HFFc6 (cell line): ENCODE data around the gene AFP. TPM values are rescaled to one million over a fixed set of nuclear protein-coding genes. Genes with fewer than 3 reads are reported as not detected.
"Not testable (repeated sequence)": the region's sequence is repeated elsewhere in the genome, so short reads cannot be mapped to it uniquely, and the experiment has no call there.

Source experiments
- DNase-seq: peaks from one replicate; pipeline ENCODE4 v3.0.0-alpha.2; 2018
- H3K27ac Mint-ChIP-seq: 2 replicates; pipeline ENCODE4 v1.8.0; 2020; ENCODE audit warnings: mild to moderate bottlenecking, mixed read lengths
- H3K27me3 Mint-ChIP-seq: 2 replicates; pipeline ENCODE4 v1.8.0; 2021; ENCODE audit warnings: mild to moderate bottlenecking, moderate library complexity, mixed read lengths; ENCODE audit not compliant: insufficient read depth
- H3K36me3 Mint-ChIP-seq: 2 replicates; pipeline ENCODE4 v1.8.0; 2021; ENCODE audit warnings: low read depth, mixed read lengths
- H3K4me1 Mint-ChIP-seq: 2 replicates; pipeline ENCODE4 v1.8.0; 2020; ENCODE audit warnings: low read depth, mixed read lengths
- H3K4me3 Mint-ChIP-seq: 2 replicates; pipeline ENCODE4 v1.8.0; 2020; ENCODE audit warnings: mild to moderate bottlenecking, moderate library complexity, mixed read lengths
- H3K9me3 Mint-ChIP-seq: 2 replicates; pipeline ENCODE4 v1.8.0; 2020; ENCODE audit warnings: mild to moderate bottlenecking, mixed read lengths
- long read RNA-seq: library from polyadenylated mRNA; unstranded; transcript quantifications from one replicate; pipeline ENCODE4 v2.0.0, GENCODE V29; 2019
- total RNA-seq, 6 experiments: library from RNA; stranded (reverse); fragmentation: NEBNext Ultra II Directional; extraction: Animal tissue kit (Norgen Biotek cat#: 25700); gene quantifications; 2 replicates in 1 of 6; 3 replicates in 5 of 6; pipeline ENCODE4 v1.2.3, GENCODE V29; 2021
- TF ChIP-seq, protein P1 (sequence below): fragments of 200-600 bp; sonication (generic); IDR thresholded peaks from 2 replicates; pipeline ENCODE4 v1.5.0; 2021; ENCODE audit warnings: antibody characterized with exemption, mild to moderate bottlenecking

Gene AFP
- total RNA-seq = 1 to 10 TPM; 1.6 to 2.9 (median 2.5) TPM
- long read RNA-seq = 0 reads

DNA sequence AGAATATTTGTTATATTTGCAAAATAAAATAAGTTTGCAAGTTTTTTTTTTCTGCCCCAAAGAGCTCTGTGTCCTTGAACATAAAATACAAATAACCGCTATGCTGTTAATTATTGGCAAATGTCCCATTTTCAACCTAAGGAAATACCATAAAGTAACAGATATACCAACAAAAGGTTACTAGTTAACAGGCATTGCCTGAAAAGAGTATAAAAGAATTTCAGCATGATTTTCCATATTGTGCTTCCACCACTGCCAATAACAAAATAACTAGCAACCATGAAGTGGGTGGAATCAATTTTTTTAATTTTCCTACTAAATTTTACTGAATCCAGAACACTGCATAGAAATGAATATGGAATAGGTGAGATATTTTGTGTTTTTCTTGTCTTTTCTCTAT lies at the start of gene AFP:
Gene AFP, plus strand, starts transcription at position 238 of the 400 bp plus-strand sequence. Its CDS starts 42 bp downstream, at position 280.
- H3K27ac Mint-ChIP-seq = no peak within 1 kb of the TSS
- H3K4me1 Mint-ChIP-seq = no peaks in the 10 kb centered on the region
- H3K36me3 Mint-ChIP-seq = no peaks in the 10 kb centered on the region
- DNase-seq = no peak
- H3K9me3 Mint-ChIP-seq = no peaks in the 10 kb centered on the region
- H3K4me3 Mint-ChIP-seq = no peak within 1 kb of the TSS
- TF ChIP-seq, protein P1, sequence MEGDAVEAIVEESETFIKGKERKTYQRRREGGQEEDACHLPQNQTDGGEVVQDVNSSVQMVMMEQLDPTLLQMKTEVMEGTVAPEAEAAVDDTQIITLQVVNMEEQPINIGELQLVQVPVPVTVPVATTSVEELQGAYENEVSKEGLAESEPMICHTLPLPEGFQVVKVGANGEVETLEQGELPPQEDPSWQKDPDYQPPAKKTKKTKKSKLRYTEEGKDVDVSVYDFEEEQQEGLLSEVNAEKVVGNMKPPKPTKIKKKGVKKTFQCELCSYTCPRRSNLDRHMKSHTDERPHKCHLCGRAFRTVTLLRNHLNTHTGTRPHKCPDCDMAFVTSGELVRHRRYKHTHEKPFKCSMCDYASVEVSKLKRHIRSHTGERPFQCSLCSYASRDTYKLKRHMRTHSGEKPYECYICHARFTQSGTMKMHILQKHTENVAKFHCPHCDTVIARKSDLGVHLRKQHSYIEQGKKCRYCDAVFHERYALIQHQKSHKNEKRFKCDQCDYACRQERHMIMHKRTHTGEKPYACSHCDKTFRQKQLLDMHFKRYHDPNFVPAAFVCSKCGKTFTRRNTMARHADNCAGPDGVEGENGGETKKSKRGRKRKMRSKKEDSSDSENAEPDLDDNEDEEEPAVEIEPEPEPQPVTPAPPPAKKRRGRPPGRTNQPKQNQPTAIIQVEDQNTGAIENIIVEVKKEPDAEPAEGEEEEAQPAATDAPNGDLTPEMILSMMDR = no peak
- peaks cover 4% of the 10 kb centered on the region; the same call in 1 of the 2 replicates for H3K27me3 Mint-ChIP-seq

DNA sequence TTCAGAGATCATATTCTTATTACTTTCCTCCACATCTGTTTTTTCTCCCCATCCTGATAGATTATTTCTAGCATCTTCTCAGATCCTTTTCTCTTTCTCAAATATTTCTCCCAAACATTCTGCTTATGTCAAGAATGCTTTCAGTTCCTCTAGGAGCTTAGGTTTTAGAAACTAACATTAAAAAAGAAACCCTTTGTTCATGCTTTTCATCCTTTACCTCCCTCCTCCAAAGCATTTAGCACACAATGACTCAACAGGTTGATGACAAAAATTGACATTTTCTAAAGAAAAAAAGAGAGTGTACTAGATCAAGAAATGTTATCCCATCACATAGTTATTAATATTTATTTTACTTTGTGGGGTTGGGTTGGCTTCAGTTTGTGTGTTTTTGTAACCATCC lies 48.5 kb upstream of the AFP start:
- Mint-ChIP-seq H3K27ac (no peak overlapping the region), H3K4me1 (no peaks in the 10 kb centered on the region), H3K9me3 (no peaks in the 10 kb centered on the region)

GRCh38 chr4:73388887-73389286 lies 47.1 kb upstream of the AFP start:
- Mint-ChIP-seq H3K27me3 (no peaks in the 10 kb centered on the region; the same call in 1 of the 2 replicates), H3K4me1 (no peaks in the 10 kb centered on the region), H3K27ac (no peak overlapping the region), H3K36me3 (no peaks in the 10 kb centered on the region), H3K9me3 (no peaks in the 10 kb centered on the region), H3K4me3 (no peak overlapping the region)
- TF ChIP-seq, protein P1 = no peak
- no peak for DNase-seq

More for the DNA sequence above, 48.5 kb upstream of the AFP start:
- TF ChIP-seq, protein P1 = no peak
- DNase-seq = no peak
- Mint-ChIP-seq H3K36me3 (no peaks in the 10 kb centered on the region), H3K4me3 (no peak overlapping the region), H3K27me3 (peaks cover 3% of the 10 kb centered on the region; the same call in 1 of the 2 replicates)

- DNase-seq, H3K27me3 Mint-ChIP-seq, H3K4me3 Mint-ChIP-seq, H3K9me3 Mint-ChIP-seq, H3K27ac Mint-ChIP-seq, H3K4me1 Mint-ChIP-seq, H3K36me3 Mint-ChIP-seq: not testable (repeated sequence)
Measured at GRCh38 chr4:73389663-73390062, 46.4 kb upstream of the AFP start.

DNA sequence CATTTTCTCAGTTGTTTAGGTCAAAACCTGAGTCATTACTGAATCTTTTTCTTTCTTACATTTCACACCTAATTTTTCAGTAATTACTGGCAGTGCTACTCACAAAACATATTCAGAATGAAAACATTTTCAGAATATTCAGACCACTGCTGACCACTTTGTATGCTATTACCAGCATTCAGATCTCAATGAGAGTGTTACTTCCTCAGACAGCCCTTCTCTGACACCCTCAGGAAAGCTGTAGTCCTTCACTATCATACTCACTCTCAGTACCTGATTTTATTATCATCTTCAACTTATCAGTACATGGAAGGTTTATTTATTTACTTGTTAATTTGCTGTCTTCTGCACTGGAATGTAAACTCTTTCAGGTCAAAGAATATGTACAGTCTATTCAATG lies 44.2 kb upstream of the AFP start:
- no peak for DNase-seq
- H3K27ac Mint-ChIP-seq = no peak overlapping the region
- peaks cover 2% of the 10 kb centered on the region; the same call in 1 of the 2 replicates for H3K27me3 Mint-ChIP-seq
- no peaks in the 10 kb centered on the region for H3K36me3 Mint-ChIP-seq
- no peaks in the 10 kb centered on the region for H3K4me1 Mint-ChIP-seq
- no peak overlapping the region for H3K4me3 Mint-ChIP-seq
- TF ChIP-seq, protein P1 = no peak
- H3K9me3 Mint-ChIP-seq = no peaks in the 10 kb centered on the region

GRCh38 chr4:73392936-73393335 lies 43.1 kb upstream of the AFP start:
- H3K36me3 Mint-ChIP-seq = no peaks in the 10 kb centered on the region
- no peak overlapping the region for H3K4me3 Mint-ChIP-seq
- TF ChIP-seq, protein P1 = no peak
- no peaks in the 10 kb centered on the region for H3K4me1 Mint-ChIP-seq
- H3K9me3 Mint-ChIP-seq = no peaks in the 10 kb centered on the region
- DNase-seq = no peak
- no peak overlapping the region for H3K27ac Mint-ChIP-seq
- peaks cover 4% of the 10 kb centered on the region for H3K27me3 Mint-ChIP-seq
